ENCODE measurements around the gene KIF6.

KIF6 gene

DNA sequence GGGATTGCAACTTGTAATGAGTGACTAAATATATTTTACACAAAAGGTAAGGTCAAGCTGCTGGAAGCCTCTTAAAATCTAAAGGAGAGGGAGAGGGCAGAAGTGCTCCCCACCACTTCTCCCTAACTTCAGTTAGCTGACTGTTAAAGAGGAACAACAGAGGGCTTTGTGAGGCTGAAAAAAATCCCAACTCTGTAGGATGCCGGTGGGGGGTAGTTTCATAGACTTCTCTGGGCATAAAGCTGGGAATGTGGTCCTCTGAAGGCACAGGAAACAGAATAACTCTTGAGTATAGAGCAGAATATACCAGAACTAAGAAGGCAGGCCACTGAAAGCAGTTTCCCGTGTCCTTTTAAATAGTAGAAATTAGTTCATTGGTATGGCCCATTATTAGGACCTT is 71.6 kb downstream of the KIF6 start:
- no peak overlapping the region for H3K4me3 Mint-ChIP-seq
- no peaks in the 10 kb centered on the region for H3K9me3 Mint-ChIP-seq
- H3K4me1 Mint-ChIP-seq = no peaks in the 10 kb centered on the region
- ATAC-seq (no peak), DNase-seq (no peak)
- H3K27ac Mint-ChIP-seq = no peak overlapping the region
- H3K27me3 Mint-ChIP-seq = peaks cover 14% of the 10 kb centered on the region

DNA sequence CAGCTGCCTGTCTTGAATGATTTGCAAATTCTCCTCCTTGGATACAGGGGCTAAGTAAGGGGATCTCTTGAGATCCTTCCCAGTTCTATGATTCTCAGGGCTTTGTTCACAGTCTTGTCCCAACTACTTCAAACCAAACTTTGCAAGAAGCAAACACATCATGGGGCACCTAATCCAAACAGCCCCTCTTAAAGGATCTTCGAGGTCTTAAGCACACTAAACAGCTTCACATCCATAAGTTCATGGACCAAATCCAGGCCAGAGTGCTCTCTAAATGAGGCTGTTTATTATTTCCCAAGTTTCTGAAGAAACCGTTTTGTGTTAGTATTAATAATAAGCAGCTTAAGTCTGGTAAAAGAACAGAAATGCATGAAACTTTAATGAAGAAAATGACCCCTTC is 75.2 kb downstream of the KIF6 start:
- Mint-ChIP-seq H3K4me3 (no peak overlapping the region), H3K4me1 (no peaks in the 10 kb centered on the region), H3K27me3 (peaks cover 14% of the 10 kb centered on the region), H3K9me3 (no peaks in the 10 kb centered on the region), H3K27ac (no peak overlapping the region)
- no peak for DNase-seq
- no peak for ATAC-seq

GRCh38 chr6:39646751-39647420 is 78.3 kb downstream of the KIF6 start:
- Mint-ChIP-seq H3K27ac (no peak overlapping the region), H3K4me3 (no peak overlapping the region), H3K27me3 (peaks cover 29% of the 10 kb centered on the region), H3K4me1 (no peaks in the 10 kb centered on the region), H3K9me3 (no peaks in the 10 kb centered on the region)
- DNase-seq = no peak
- no peak for ATAC-seq

- Mint-ChIP-seq H3K27ac (no peak overlapping the region), H3K9me3 (no peaks in the 10 kb centered on the region), H3K4me3 (no peak overlapping the region), H3K4me1 (no peaks in the 10 kb centered on the region), H3K27me3 (peaks cover 27% of the 10 kb centered on the region)
- ATAC-seq = no peak
- DNase-seq = no peak
Observed at GRCh38 chr6:39642270-39642669, 82.9 kb downstream of the KIF6 start.

DNA sequence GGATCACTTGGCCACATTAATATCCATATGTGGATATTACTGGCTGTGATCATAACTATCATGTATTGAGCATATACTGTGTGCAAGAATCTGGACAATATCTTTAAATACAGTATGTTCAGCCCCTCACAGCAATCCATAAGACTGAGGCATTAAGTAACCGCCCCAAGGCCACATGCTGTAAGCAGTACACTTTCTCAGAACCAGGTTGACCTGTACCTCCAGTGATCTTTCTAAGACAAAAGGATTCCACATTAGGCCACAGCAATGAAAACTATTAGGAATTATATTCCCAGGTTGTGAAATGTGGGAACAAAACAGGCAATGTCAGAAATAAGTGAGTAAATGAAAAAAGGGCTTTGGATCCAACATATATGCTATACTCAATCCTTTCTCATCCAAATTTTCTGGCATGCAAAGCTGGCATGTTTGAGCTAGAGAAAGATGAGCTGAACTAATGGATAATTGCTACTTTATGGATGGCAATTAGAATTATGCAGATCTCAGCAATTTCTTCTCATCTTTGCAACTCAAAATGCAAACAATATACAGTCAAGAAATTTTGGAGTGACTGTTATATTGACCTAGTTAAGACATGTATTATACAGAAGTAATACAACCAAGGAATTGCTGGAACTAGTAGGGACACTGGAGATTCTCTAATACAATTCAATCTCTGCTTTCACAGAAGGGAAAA is 86.9 kb downstream of the KIF6 start:
- Mint-ChIP-seq H3K27me3 (peaks cover 35% of the 10 kb centered on the region), H3K4me3 (no peak overlapping the region), H3K4me1 (no peaks in the 10 kb centered on the region), H3K9me3 (no peaks in the 10 kb centered on the region), H3K27ac (no peak overlapping the region)
- DNase-seq (no peak), ATAC-seq (no peak)

DNA sequence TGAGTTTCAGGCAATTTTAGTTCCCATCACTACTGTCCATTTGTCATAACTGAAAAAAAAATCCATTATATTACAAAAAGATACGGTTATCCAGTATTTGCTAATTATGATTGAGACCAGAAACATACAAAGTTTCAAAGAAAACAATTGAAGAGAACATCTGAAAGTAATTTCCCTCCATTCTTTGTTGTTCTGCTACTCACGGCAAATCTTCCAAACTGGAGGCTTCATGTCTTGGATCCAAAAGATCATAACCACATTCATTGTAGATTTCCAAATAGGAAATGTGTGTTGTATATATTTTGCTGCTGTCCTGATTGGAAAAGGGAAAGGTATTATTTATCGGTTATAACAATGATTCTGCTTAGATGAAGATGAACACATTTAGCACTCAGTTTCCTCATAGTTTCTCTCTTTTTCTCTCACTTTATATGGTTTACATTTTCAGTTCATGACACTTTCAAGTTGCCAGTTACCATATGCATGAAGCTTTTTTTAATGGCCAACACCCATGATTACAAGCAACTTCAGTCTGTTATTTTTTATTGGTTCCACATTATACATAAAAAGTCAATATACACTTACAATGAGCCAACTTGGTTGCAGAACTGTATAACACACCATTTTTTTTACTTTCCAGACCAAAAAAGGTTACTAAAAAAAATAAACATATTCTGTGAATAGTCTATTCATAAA is 90.4 kb downstream of the KIF6 start:
- Mint-ChIP-seq H3K27ac (no peak overlapping the region), H3K9me3 (no peaks in the 10 kb centered on the region)
- no peak for DNase-seq

DNA sequence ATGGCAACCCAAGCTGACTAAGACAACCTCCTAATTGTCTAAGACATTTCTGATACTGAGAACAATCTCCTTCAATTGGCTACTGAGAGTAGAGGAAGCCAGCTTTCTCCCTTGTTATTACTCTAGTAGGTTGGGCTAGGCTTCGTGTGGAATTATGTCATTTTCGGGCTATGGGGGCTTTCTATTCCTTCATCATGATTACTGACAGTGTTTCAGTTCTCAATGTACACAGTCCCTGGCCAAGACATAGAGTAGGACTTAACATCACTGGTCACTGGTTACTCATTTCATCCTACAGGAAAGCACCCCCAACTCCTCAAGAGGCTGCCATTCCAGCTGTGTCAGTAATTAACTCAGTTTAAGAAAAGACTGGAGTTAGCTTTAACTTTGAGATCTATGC is 100.0 kb downstream of the KIF6 start:
- Mint-ChIP-seq H3K9me3 (no peaks in the 10 kb centered on the region), H3K4me1 (no peaks in the 10 kb centered on the region), H3K4me3 (no peak overlapping the region), H3K27me3 (peaks cover 24% of the 10 kb centered on the region), H3K27ac (no peak overlapping the region)
- DNase-seq (no peak), ATAC-seq (no peak)

More for the DNA sequence above, 90.4 kb downstream of the KIF6 start:
- Mint-ChIP-seq H3K4me1 (no peaks in the 10 kb centered on the region), H3K4me3 (no peak overlapping the region), H3K27me3 (peaks cover 16% of the 10 kb centered on the region)
- ATAC-seq = no peak

DNA sequence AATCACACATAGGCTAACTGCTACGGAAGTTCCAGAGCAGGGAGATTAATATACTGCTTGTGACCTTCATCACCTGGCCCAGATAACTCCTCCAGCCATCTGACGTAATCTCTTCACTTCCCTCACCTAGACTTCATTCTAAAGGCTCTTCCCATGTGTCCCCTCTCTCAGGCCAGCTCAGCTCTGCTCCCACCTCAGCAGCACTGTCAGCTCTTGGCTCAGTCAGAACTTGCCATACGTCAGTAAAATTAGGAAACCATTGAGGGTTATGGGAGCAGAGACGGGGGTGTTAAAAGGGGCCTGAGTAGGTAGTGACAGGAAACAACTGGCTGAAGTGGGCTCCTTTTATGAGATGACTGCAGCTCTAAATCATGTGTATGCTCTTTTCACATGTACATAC is 101.5 kb downstream of the KIF6 start:
- H3K27me3 Mint-ChIP-seq = peaks cover 21% of the 10 kb centered on the region
- no peak overlapping the region for H3K27ac Mint-ChIP-seq
- no peaks in the 10 kb centered on the region for H3K9me3 Mint-ChIP-seq
- ATAC-seq (no peak), DNase-seq (no peak)
- no peaks in the 10 kb centered on the region for H3K4me1 Mint-ChIP-seq
- H3K4me3 Mint-ChIP-seq = no peak overlapping the region

GRCh38 chr6:39617520-39617919 is 107.7 kb downstream of the KIF6 start:
- Mint-ChIP-seq H3K27ac (no peak overlapping the region), H3K4me1 (no peaks in the 10 kb centered on the region), H3K4me3 (no peak overlapping the region), H3K27me3 (peaks cover 9% of the 10 kb centered on the region), H3K9me3 (no peaks in the 10 kb centered on the region)
- no peak for ATAC-seq
- DNase-seq = no peak

- H3K9me3 Mint-ChIP-seq = no peaks in the 10 kb centered on the region
- ATAC-seq (no peak), DNase-seq (no peak)
- no peaks in the 10 kb centered on the region for H3K4me1 Mint-ChIP-seq
- H3K27me3 Mint-ChIP-seq = peaks cover 9% of the 10 kb centered on the region
- H3K4me3 Mint-ChIP-seq = no peak overlapping the region
- no peak overlapping the region for H3K27ac Mint-ChIP-seq
Observed at GRCh38 chr6:39617026-39617425, 108.2 kb downstream of the KIF6 start.

- Mint-ChIP-seq H3K9me3 (no peaks in the 10 kb centered on the region), H3K27ac (no peak overlapping the region), H3K27me3 (peaks cover 9% of the 10 kb centered on the region), H3K4me1 (no peaks in the 10 kb centered on the region), H3K4me3 (no peak overlapping the region)
- DNase-seq (no peak), ATAC-seq (no peak)
Observed at GRCh38 chr6:39615622-39616021, 109.6 kb downstream of the KIF6 start.

DNA sequence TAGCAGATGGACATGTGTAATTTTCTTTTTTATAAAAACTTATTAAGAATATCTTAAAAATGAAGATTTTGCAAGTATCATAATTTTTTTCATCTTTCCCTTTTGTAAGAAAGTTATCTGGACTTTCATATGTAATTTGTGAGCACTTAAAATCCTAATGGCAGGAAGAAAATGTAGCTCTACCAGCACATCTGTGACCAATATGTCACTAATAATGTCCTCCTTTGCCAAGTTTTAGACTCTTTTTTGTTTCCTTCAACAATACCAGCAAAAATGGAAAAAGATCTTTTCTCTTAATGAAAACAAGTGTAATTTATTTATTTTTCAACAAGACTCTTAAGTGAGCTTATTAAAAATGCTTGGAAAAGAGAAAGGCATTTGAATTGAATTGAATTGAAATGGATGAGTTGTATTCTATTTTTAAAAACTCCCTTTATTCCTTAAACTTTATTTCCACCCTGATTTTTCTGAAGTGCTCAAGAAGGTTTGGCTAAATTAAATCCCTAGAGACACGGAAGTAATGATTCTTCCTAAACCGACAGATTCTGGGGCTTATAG is 110.7 kb downstream of the KIF6 start:
- Mint-ChIP-seq H3K4me1 (no peaks in the 10 kb centered on the region), H3K27ac (no peak overlapping the region), H3K9me3 (no peaks in the 10 kb centered on the region), H3K4me3 (no peak overlapping the region), H3K27me3 (peaks cover 9% of the 10 kb centered on the region)
- DNase-seq (no peak), ATAC-seq (no peak)

DNA sequence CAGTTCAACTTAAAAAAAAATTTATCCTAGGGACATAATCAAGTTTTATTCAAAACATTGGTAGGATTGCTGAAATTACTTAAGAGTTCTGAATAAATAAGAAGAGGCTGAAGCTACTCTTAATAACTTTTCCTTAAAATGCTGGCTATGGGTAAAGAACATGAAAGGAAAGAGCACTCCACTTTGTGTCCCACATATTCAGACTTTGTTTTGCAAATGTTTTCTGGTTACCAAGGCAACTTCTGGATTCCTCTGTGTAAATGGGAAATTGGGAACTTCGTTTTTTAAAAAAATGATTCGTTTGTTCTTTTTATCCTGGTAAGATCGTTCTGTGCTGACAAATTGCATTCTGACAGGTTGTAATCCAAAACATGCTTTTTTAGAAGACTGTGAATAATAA is 115.0 kb downstream of the KIF6 start:
- H3K27me3 Mint-ChIP-seq = peaks cover 8% of the 10 kb centered on the region
- DNase-seq (no peak), ATAC-seq (no peak)
- no peak overlapping the region for H3K4me3 Mint-ChIP-seq
- H3K9me3 Mint-ChIP-seq = no peaks in the 10 kb centered on the region
- no peak overlapping the region for H3K27ac Mint-ChIP-seq
- H3K4me1 Mint-ChIP-seq = no peaks in the 10 kb centered on the region

- Mint-ChIP-seq H3K9me3 (no peaks in the 10 kb centered on the region), H3K27me3 (peaks cover 14% of the 10 kb centered on the region), H3K4me3 (no peak overlapping the region), H3K4me1 (no peaks in the 10 kb centered on the region), H3K27ac (no peak overlapping the region)
- DNase-seq (no peak), ATAC-seq (no peak)
Observed at GRCh38 chr6:39608652-39609345, 116.4 kb downstream of the KIF6 start.

- H3K4me1 Mint-ChIP-seq = no peaks in the 10 kb centered on the region
- no peak overlapping the region for H3K27ac Mint-ChIP-seq
- no peaks in the 10 kb centered on the region for H3K9me3 Mint-ChIP-seq
- no peak for DNase-seq
- no peak for ATAC-seq
- H3K4me3 Mint-ChIP-seq = no peak overlapping the region
- peaks cover 23% of the 10 kb centered on the region for H3K27me3 Mint-ChIP-seq
Observed at GRCh38 chr6:39602601-39603519, 122.3 kb downstream of the KIF6 start.

Data from stimulated activated naive CD8-positive, alpha-beta T cell treated with anti-CD3 and anti-CD28 coated beads, Interleukin-15, amount 100 ng/mL, for 72 hours (primary cell).